ENCODE measurements around the gene DNAAF9. TPM values are rescaled to one million over a fixed set of nuclear protein-coding genes. Genes with fewer than 3 reads are reported as not detected.
A peak's percentile ranks its signal among the peaks of the same experiment; 100 is the strongest.

The DNAAF9 gene
- total RNA-seq, 1 experiment from 2014 or later, result 2.3 TPM

- ChIA-PET POLR2A (ENCODE audit: unreplicated experiment) (no interaction called here), CTCF (no interaction called here)
- peaks cover 26% of the 10 kb centered on the region for H3K79me2 ChIP-seq (ENCODE audit: low read length)
- intact Hi-C loops (cut with micrococcal nuclease), result loop anchor here (5.0 kb wide), 1 partner anchor 66 kb away; the partner anchor contains the start of gene ATRN
- H3K27me3 ChIP-seq (ENCODE audit: low read length), result no peaks in the 10 kb centered on the region
- no peaks in the 10 kb centered on the region for H3K9me3 ChIP-seq (ENCODE audit: low read length)
- H3F3A ChIP-seq (ENCODE audit: low read length, unreplicated experiment), result no peaks in the 10 kb centered on the region
- H3K4me1 ChIP-seq (ENCODE audit: insufficient read depth, low read length), result 0 out of 2 replicates have a peak, but pooled peaks cover 17% of the 10 kb centered on the region
- no peak overlapping the region for H3K27ac ChIP-seq (ENCODE audit: low read length)
- no peaks in the 10 kb centered on the region for H3K36me3 ChIP-seq (ENCODE audit: low read depth, low read length)
- DNase-seq, result no peak
- no peak for ATAC-seq
- H4K20me1 ChIP-seq (ENCODE audit: low read length), result no peaks in the 10 kb centered on the region; the same call in 1 of the 2 replicates
- BruUV-seq (replicated peaks), result TSS peak; percentile 36
- H3K4me2 ChIP-seq (ENCODE audit: low read length), result peak overlapping the region; percentile 98
- H3K9me2 ChIP-seq (replicated peaks; ENCODE audit: low read length), result no peaks in the 10 kb centered on the region
- TF ChIP-seq EZH2phosphoT487 (IDR thresholded peaks at IDR 0.05; ENCODE audit: borderline replicate concordance, low read length) (no peak), EZH2 (IDR thresholded peaks at IDR 0.05; ENCODE audit: low read length, unreplicated experiment) (no peak), CTCF (conservative IDR thresholded peaks at IDR 0.05; ENCODE audit: low read depth, low read length) (no peak)
- H3K9ac ChIP-seq (ENCODE audit: low read length), result no peak overlapping the region
- peak overlapping the region; percentile 97 for H2AFZ ChIP-seq (ENCODE audit: low read length)
- H3K4me3 ChIP-seq (ENCODE audit: low read length), result peak overlapping the region; percentile 73
Measured at GRCh38 chr20:3405696-3406358, 1.6 kb downstream of the DNAAF9 start.

GRCh38 chr20:3405139-3405538 lies 2.3 kb downstream of the DNAAF9 start:
- Histone ChIP-seq H3K27ac (ENCODE audit: low read length) (no peak overlapping the region), H3K4me2 (ENCODE audit: low read length) (0 out of 2 replicates have a peak overlapping the region, but pooled peaks have one; percentile 98), H2AFZ (ENCODE audit: low read length) (no peak overlapping the region), H3K27me3 (ENCODE audit: low read length) (no peaks in the 10 kb centered on the region), H3K79me2 (ENCODE audit: low read length) (peaks cover 26% of the 10 kb centered on the region), H3K4me1 (ENCODE audit: insufficient read depth, low read length) (0 out of 2 replicates have a peak, but pooled peaks cover 17% of the 10 kb centered on the region), H3F3A (ENCODE audit: low read length, unreplicated experiment) (no peaks in the 10 kb centered on the region), H3K9me3 (ENCODE audit: low read length) (no peaks in the 10 kb centered on the region), H3K36me3 (ENCODE audit: low read depth, low read length) (no peaks in the 10 kb centered on the region), H4K20me1 (ENCODE audit: low read length) (no peaks in the 10 kb centered on the region; the same call in 1 of the 2 replicates), H3K9ac (ENCODE audit: low read length) (no peak overlapping the region), H3K4me3 (ENCODE audit: low read length) (no peak overlapping the region), H3K9me2 (replicated peaks; ENCODE audit: low read length) (no peaks in the 10 kb centered on the region)
- POLR2A ChIA-PET (ENCODE audit: unreplicated experiment), result no interaction called here
- ATAC-seq (no peak), DNase-seq (no peak)
- intact Hi-C loops (cut with micrococcal nuclease), result loop anchor here (5.0 kb wide), 1 partner anchor 67 kb away; the partner anchor contains the start of gene ATRN
- CTCF ChIA-PET, result no interaction called here
- no TSS peak for BruUV-seq (replicated peaks)
- TF ChIP-seq CTCF (conservative IDR thresholded peaks at IDR 0.05; ENCODE audit: low read depth, low read length) (no peak), EZH2phosphoT487 (IDR thresholded peaks at IDR 0.05; ENCODE audit: borderline replicate concordance, low read length) (no peak)

- DNase-seq, result no peak
- no peaks in the 10 kb centered on the region; the same call in 1 of the 2 replicates for H4K20me1 ChIP-seq (ENCODE audit: low read length)
- no peak overlapping the region for H3K4me3 ChIP-seq (ENCODE audit: low read length)
- no peaks in the 10 kb centered on the region for H3F3A ChIP-seq (ENCODE audit: low read length, unreplicated experiment)
- H3K4me2 ChIP-seq (ENCODE audit: low read length), result no peak overlapping the region
- ChIA-PET POLR2A (ENCODE audit: unreplicated experiment) (no interaction called here), CTCF (no interaction called here)
- no TSS peak for BruUV-seq (replicated peaks)
- no peak overlapping the region for H2AFZ ChIP-seq (ENCODE audit: low read length)
- intact Hi-C loops (cut with micrococcal nuclease), result no loop called here
- no peaks in the 10 kb centered on the region for H3K9me2 ChIP-seq (replicated peaks; ENCODE audit: low read length)
- H3K27me3 ChIP-seq (ENCODE audit: low read length), result no peaks in the 10 kb centered on the region
- H3K36me3 ChIP-seq (ENCODE audit: low read depth, low read length), result no peaks in the 10 kb centered on the region
- no peak for TF ChIP-seq CTCF (conservative IDR thresholded peaks at IDR 0.05; ENCODE audit: low read depth, low read length)
- TF ChIP-seq EZH2 (IDR thresholded peaks at IDR 0.05; ENCODE audit: low read length, unreplicated experiment), result no peak
- TF ChIP-seq EZH2phosphoT487 (IDR thresholded peaks at IDR 0.05; ENCODE audit: borderline replicate concordance, low read length), result no peak
- H3K27ac ChIP-seq (ENCODE audit: low read length), result no peak overlapping the region
- H3K4me1 ChIP-seq (ENCODE audit: insufficient read depth, low read length), result 0 out of 2 replicates have a peak, but pooled peaks cover 17% of the 10 kb centered on the region
- no peak overlapping the region for H3K9ac ChIP-seq (ENCODE audit: low read length)
- H3K79me2 ChIP-seq (ENCODE audit: low read length), result peaks cover 26% of the 10 kb centered on the region
- no peaks in the 10 kb centered on the region for H3K9me3 ChIP-seq (ENCODE audit: low read length)
- no peak for ATAC-seq
Measured at GRCh38 chr20:3404402-3404801, 3.1 kb downstream of the DNAAF9 start.

All from PC-3 (cell line).